Spleen (tissue), 7 donors: Measurements from ENCODE around the gene HMCN2.

Source experiments
- POLR2A ChIP-seq, 3 donors: fragments of 450-650 bp; IDR thresholded peaks; one replicate each; pipeline ENCODE4 v1.5.1; 2017; ENCODE audit warnings: antibody characterized with exemption in 3 of 3, mild to moderate bottlenecking in 1 of 3
- POLR2AphosphoS5 ChIP-seq, 3 donors: sonication (generic); formaldehyde crosslinking; IDR thresholded peaks; one replicate each; pipeline ENCODE4 v1.5.1; 2017; ENCODE audit warnings: antibody characterized with exemption in 3 of 3
- TF ChIP-seq, protein P1 (sequence below), 11 experiments: fragments of 200-600 bp in 7 of 11; fragments of 450-650 bp in 4 of 11; sonication (generic) in 4 of 11; IDR thresholded peaks in 8 of 11; conservative IDR thresholded peaks in 3 of 11; 1 replicate in 7 of 11; 2 replicates in 4 of 11; pipeline versions ENCODE4 v1.4.0 to v1.8.0; 2016 to 2021; ENCODE audit warnings: antibody characterized with exemption in 11 of 11, inconsistent platforms in 4 of 11, mild to moderate bottlenecking in 1 of 11
- donor health status: DM: no; HTN: no; CAD: no; lungs with moderate emphysema.
- donor health status: DM: no; HTN: no; CAD: no.
- donor health status: DM: no; HTN: no; CAD: no.

DNA sequence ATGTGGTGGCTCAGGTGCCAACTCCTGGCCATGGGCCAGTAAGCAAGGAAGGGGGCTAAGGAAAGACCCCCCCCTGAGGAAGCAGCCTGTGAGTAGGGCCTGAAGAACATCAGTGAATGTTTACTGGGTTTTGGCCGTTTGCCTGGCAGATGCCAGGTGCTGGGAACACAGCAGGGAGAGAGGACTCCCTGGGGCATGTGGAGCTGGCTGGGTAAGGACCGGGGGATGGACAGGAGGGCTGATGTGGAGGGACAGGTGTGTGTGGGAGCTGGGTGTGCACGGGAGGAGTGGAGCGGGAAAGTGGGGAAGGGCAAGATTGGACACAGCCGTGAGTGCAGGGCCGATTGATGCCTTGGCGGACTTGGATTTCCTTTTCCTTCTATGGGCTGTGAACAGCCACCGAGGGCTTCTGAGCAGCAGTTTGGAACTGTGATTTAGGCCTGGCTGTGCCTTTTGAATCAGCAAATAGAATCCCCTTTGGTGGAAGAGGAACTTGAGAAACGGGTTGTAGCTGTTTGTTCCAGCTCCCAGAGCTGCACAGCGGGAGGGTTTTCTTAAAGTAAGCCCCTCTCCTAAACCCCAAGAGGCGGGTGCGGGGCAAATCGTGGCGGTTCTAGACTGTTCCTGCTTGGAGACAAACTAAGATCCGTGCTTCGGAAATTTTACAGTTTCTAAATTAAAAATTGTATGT is 3.1 kb downstream of the HMCN2 start:
- TF ChIP-seq POLR2A (IDR thresholded peaks at IDR 0.05) (no peak), POLR2AphosphoS5 (IDR thresholded peaks at IDR 0.05) (no peak)
- TF ChIP-seq, protein P1, sequence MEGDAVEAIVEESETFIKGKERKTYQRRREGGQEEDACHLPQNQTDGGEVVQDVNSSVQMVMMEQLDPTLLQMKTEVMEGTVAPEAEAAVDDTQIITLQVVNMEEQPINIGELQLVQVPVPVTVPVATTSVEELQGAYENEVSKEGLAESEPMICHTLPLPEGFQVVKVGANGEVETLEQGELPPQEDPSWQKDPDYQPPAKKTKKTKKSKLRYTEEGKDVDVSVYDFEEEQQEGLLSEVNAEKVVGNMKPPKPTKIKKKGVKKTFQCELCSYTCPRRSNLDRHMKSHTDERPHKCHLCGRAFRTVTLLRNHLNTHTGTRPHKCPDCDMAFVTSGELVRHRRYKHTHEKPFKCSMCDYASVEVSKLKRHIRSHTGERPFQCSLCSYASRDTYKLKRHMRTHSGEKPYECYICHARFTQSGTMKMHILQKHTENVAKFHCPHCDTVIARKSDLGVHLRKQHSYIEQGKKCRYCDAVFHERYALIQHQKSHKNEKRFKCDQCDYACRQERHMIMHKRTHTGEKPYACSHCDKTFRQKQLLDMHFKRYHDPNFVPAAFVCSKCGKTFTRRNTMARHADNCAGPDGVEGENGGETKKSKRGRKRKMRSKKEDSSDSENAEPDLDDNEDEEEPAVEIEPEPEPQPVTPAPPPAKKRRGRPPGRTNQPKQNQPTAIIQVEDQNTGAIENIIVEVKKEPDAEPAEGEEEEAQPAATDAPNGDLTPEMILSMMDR (IDR thresholded peaks at IDR 0.05 in 8 of 11, conservative IDR thresholded peaks at IDR 0.05 in 3 of 11): no peak
